ENCODE data around the gene SFXN3.
A peak's percentile ranks its signal among the peaks of the same experiment; 100 is the strongest.

SFXN3 gene

GRCh38 chr10:101046332-101047238 is 15.6 kb downstream of the SFXN3 start:
- no peak overlapping the region for H3K4me3 ChIP-seq (ENCODE audit: low read depth, low read length)

GRCh38 chr10:101047268-101047667 is 16.2 kb downstream of the SFXN3 start:
- POLR2A ChIA-PET = no interaction called here
- CTCF ChIA-PET = interaction anchor here (1.9 to 35.4 kb wide), 4 partner anchors 8 to 95 kb away, joined by 7 to 1481 read pairs (median 750); partner anchors contain the start of genes KAZALD1, PDZD7 and SFXN3
- no peak for DNase-seq (ENCODE audit: low read depth, low spot score)
- H3K4me3 ChIP-seq (ENCODE audit: low read depth, low read length) = no peak overlapping the region
- TF ChIP-seq, protein P1, sequence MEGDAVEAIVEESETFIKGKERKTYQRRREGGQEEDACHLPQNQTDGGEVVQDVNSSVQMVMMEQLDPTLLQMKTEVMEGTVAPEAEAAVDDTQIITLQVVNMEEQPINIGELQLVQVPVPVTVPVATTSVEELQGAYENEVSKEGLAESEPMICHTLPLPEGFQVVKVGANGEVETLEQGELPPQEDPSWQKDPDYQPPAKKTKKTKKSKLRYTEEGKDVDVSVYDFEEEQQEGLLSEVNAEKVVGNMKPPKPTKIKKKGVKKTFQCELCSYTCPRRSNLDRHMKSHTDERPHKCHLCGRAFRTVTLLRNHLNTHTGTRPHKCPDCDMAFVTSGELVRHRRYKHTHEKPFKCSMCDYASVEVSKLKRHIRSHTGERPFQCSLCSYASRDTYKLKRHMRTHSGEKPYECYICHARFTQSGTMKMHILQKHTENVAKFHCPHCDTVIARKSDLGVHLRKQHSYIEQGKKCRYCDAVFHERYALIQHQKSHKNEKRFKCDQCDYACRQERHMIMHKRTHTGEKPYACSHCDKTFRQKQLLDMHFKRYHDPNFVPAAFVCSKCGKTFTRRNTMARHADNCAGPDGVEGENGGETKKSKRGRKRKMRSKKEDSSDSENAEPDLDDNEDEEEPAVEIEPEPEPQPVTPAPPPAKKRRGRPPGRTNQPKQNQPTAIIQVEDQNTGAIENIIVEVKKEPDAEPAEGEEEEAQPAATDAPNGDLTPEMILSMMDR (IDR thresholded peaks at IDR 0.05; ENCODE audit: insufficient read depth, low read length, missing control alignments) = no peak

More at GRCh38 chr10:101046332-101047238, 15.6 kb downstream of the SFXN3 start:
- ChIA-PET CTCF (interaction anchor here (0.7 to 35.4 kb wide), 6 partner anchors 8 to 98 kb away, joined by 4 to 1481 read pairs (median 14); partner anchors contain the start of genes KAZALD1, PDZD7 and SFXN3), POLR2A (interaction anchor here (0.6 kb wide), 1 partner anchor 9 kb away, joined by 3 read pairs; no protein-coding TSS in a partner anchor)
- TF ChIP-seq, protein P1 (IDR thresholded peaks at IDR 0.05; ENCODE audit: insufficient read depth, low read length, missing control alignments) = no peak
- no peak for DNase-seq (ENCODE audit: low read depth, low spot score)

DNA sequence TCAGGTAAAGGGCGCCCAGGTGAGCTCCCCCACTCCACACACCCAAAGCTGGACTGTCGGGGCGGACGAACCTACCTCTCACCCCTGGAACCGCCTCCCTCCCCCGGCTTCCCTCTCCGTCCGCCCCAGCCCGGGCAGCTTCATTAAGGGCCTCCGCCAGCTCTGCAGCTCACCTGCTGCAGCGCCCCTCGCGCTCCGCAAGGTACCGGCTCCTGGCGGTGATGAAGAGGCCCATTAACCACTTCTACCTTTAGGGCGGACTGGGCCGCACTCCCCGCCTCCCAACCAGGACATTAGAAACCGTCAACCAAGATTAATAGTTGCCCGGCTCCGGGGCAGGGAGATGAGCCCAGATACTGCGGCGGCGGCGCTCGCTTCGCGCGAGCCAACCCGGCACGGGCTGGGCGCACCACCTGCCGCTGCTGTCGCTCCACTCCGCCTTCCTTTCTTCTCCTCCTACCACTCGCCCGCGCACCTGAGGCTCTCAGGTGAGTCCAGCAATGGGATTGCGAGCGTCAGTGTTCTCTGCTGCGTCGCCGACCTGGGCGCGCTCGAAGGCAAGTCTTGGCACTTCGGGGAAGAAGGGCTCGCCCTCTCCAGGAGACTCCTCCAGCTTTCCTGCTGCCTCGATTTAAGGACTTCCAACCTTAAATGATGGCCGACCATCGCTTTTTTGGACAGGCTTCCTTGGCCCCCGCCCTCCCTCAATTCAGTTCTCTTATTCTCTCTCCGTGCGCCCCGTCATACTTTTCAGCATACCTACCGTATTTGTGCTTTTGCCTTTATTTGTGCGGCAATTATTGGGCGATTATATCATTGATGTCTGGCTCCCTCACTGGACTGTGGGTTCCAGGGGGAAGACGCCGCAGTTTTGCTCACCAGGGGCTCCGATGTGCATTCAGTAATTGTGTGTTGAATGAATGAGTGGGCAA is 17.2 kb downstream of the SFXN3 start:
- DNase-seq (ENCODE audit: low read depth, low spot score) = no peak
- CTCF ChIA-PET = interaction anchor here (1.9 to 35.4 kb wide), 5 partner anchors 7 to 94 kb away, joined by 7 to 1481 read pairs (median 70); partner anchors contain the start of genes KAZALD1, PDZD7 and SFXN3
- no peak overlapping the region for H3K4me3 ChIP-seq (ENCODE audit: low read depth, low read length)
- POLR2A ChIA-PET = no interaction called here
- TF ChIP-seq, protein P1 (IDR thresholded peaks at IDR 0.05; ENCODE audit: insufficient read depth, low read length, missing control alignments) = no peak

DNA sequence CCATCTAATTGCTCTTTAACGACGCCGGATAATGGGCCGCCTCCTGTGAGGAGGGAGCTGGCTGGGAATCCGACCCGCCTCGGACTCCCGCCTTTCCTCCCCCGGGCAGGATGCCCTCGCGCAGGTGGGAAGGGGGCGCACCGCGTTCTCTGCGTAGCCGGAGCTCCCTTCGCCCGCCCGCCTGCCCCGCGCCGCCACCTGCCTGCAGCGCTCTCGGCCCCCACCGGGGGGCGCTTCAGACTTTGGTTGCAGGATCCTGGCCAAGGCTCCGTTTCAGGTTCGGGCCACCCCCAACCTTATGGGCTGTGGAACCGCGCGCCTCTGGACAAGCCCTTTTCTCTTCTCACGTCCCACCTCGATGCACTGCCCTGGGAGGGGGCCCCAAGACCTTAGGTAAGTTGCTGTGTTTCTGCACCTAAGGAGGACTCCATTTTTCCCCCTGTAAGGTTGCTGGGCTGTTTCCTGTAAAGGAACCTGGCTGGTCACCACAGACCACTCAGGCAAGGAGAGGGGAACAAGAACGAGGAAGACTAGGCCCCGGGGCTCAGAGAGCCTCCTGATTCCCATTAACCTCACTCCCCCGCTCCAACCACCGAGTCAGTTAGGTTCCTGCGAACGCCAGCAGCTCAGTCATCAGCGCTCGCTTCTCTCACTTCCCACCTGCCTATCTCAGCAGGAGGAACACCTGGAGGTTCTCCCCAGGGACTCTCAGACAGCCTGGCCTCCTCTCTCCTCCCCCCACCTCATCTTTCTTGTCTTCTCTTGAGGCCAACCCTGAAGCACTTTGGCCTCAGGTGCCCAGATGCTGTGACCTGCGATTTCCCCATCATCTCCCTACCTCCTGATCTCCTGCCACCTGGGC is 19.4 kb downstream of the SFXN3 start:
- DNase-seq (ENCODE audit: low read depth, low spot score) = no peak
- TF ChIP-seq, protein P1 (IDR thresholded peaks at IDR 0.05; ENCODE audit: insufficient read depth, low read length, missing control alignments) = peak; percentile 83
- H3K4me3 ChIP-seq (ENCODE audit: low read depth, low read length) = peak overlapping the region; percentile 40
- ChIA-PET CTCF (interaction anchor here (0.6 to 35.4 kb wide), 19 partner anchors 5 to 305 kb away, joined by 3 to 1481 read pairs (median 6); partner anchors contain the start of genes KAZALD1, PDZD7 and SFXN3), POLR2A (interaction anchor here (4.0 kb wide), 1 partner anchor 8 kb away, joined by 19 read pairs; no protein-coding TSS in a partner anchor)

DNA sequence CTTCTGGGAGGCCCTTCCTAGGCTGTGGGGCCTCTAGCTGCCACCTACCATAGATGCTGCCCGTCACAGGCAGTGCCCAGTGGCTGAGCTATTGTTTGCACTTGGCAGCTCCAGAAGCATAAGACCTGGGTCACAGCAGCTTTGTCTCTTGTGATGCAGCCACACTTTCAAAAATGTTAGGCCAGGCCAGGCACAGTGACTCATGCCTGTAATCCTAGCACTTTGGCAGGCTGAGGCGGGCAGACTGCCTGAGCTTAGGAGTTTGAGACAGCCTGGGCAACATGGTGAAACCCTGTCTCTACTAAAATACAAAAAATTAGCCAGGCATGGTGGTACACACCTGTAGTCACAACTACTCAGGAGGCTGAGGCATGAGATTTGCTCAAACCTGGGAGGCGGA is 21.3 kb downstream of the SFXN3 start:
- ChIA-PET CTCF (interaction anchor here (0.9 to 35.4 kb wide), 14 partner anchors 3 to 518 kb away, joined by 3 to 1481 read pairs (median 6); partner anchors contain the start of genes KAZALD1, PDZD7 and SFXN3), POLR2A (interaction anchor here (1.1 to 4.0 kb wide), 4 partner anchors 9 to 90 kb away, joined by 4 to 19 read pairs (median 8); partner anchors contain the start of gene KAZALD1)
- no peak for DNase-seq (ENCODE audit: low read depth, low spot score)
- TF ChIP-seq, protein P1 (IDR thresholded peaks at IDR 0.05; ENCODE audit: insufficient read depth, low read length, missing control alignments) = no peak
- H3K4me3 ChIP-seq (ENCODE audit: low read depth, low read length) = no peak overlapping the region

Measured in AG04449 (cell line).